Measurements from ENCODE around the gene ADPRHL1.

DNA sequence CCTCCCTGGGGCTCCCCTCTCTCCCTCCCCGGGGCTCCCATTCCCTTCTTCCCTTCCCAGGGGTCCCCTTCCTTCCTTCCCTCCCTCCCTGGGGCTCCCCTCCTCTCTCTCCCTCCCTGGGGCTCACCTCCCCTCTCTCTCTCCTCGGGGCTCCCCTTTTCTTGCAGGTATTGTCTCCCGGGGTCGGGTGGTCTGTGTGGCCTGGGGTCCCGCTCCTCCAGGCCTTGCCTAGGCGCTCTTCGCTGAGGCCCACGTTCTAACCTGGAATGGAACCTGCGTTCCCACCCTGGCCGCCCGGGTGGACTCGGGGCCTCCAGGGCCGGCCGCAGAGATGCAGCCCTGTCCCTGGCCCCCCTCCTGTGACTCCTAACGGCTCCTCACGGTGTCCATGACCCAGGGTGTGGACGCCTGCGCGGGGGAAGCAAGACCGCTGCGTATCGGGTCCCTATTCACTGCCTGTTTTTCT lies 38.2 kb upstream of the ADPRHL1 start:
- no peak for TF ChIP-seq EZH2phosphoT487 (IDR thresholded peaks at IDR 0.05; ENCODE audit: borderline replicate concordance, low read length)
- TF ChIP-seq, protein P1, sequence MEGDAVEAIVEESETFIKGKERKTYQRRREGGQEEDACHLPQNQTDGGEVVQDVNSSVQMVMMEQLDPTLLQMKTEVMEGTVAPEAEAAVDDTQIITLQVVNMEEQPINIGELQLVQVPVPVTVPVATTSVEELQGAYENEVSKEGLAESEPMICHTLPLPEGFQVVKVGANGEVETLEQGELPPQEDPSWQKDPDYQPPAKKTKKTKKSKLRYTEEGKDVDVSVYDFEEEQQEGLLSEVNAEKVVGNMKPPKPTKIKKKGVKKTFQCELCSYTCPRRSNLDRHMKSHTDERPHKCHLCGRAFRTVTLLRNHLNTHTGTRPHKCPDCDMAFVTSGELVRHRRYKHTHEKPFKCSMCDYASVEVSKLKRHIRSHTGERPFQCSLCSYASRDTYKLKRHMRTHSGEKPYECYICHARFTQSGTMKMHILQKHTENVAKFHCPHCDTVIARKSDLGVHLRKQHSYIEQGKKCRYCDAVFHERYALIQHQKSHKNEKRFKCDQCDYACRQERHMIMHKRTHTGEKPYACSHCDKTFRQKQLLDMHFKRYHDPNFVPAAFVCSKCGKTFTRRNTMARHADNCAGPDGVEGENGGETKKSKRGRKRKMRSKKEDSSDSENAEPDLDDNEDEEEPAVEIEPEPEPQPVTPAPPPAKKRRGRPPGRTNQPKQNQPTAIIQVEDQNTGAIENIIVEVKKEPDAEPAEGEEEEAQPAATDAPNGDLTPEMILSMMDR (IDR thresholded peaks at IDR 0.05; ENCODE audit: low read depth, low read length, poor library complexity, severe bottlenecking): no peak
